Neuronal stem cell (in vitro differentiated cells): ENCODE data around the gene RASA3.

Source experiments
- DNase-seq: peaks from one replicate; pipeline ENCODE4 v3.0.0-alpha.2; 2013; ENCODE audit warnings: low spot score
- H2AFZ ChIP-seq: one replicate; pipeline ENCODE4 v1.6.1; 2013; ENCODE audit warnings: mild to moderate bottlenecking, low read length, inconsistent platforms
- H2AK5ac ChIP-seq: 2 replicates; pipeline ENCODE4 v1.6.1; 2013; ENCODE audit warnings: low read depth, mild to moderate bottlenecking, inconsistent platforms, low read length, moderate library complexity, mixed read lengths
- H2BK120ac ChIP-seq: 2 replicates; pipeline ENCODE4 v1.6.1; 2013; ENCODE audit warnings: low read depth, mild to moderate bottlenecking, inconsistent platforms, low read length, moderate library complexity, mixed read lengths
- H2BK12ac ChIP-seq: one replicate; pipeline ENCODE4 v1.6.1; 2013; ENCODE audit warnings: low read length, inconsistent platforms
- H2BK15ac ChIP-seq: 2 replicates; pipeline ENCODE4 v1.6.1; 2013; ENCODE audit warnings: mild to moderate bottlenecking, low read length, inconsistent platforms, mixed read lengths
- H2BK5ac ChIP-seq: one replicate; pipeline ENCODE4 v1.6.1; 2013; ENCODE audit warnings: inconsistent platforms, mild to moderate bottlenecking, low read length, moderate library complexity
- H3K14ac ChIP-seq: one replicate; pipeline ENCODE4 v1.6.1; 2013; ENCODE audit warnings: low read length, inconsistent platforms
- H3K18ac ChIP-seq: 2 replicates; pipeline ENCODE4 v1.6.1; 2013; ENCODE audit warnings: low read length, inconsistent platforms
- H3K23ac ChIP-seq: 2 replicates; pipeline ENCODE4 v1.6.1; 2013; ENCODE audit warnings: low read depth, mild to moderate bottlenecking, mixed read lengths, low read length, inconsistent platforms; ENCODE audit not compliant: poor library complexity
- H3K27ac ChIP-seq: replicated peaks from 3 replicates; pipeline ENCODE4 v1.5.1; 2013; ENCODE audit warnings: low read length, inconsistent platforms
- H3K27me3 ChIP-seq, 3 experiments: 2 replicates each; pipeline ENCODE4 v1.6.1; 2013; ENCODE audit warnings: low read length in 3 of 3, mild to moderate bottlenecking in 2 of 3, inconsistent platforms in 1 of 3, low read depth in 1 of 3, mixed read lengths in 1 of 3, moderate library complexity in 1 of 3; ENCODE audit not compliant: control insufficient read depth in 3 of 3, insufficient read depth in 3 of 3
- H3K36me3 ChIP-seq, 2 donors: replicated peaks in 1 of 2; 2 replicates each; pipeline ENCODE4 v1.6.1; 2013; ENCODE audit warnings: low read length in 2 of 2; ENCODE audit not compliant: control insufficient read depth in 2 of 2, insufficient read depth in 2 of 2
- H3K4ac ChIP-seq: 2 replicates; pipeline ENCODE4 v1.6.1; 2013; ENCODE audit warnings: inconsistent platforms, mild to moderate bottlenecking, low read length, moderate library complexity
- H3K4me1 ChIP-seq, 2 donors: 1 replicate in 1 of 2; 2 replicates in 1 of 2; pipeline ENCODE4 v1.6.1; 2013; ENCODE audit warnings: low read length in 2 of 2, low read depth in 1 of 2; ENCODE audit not compliant: control insufficient read depth in 2 of 2, insufficient read depth in 1 of 2
- H3K4me2 ChIP-seq: one replicate; pipeline ENCODE4 v1.6.1; 2013; ENCODE audit warnings: mild to moderate bottlenecking, low read length, inconsistent platforms; ENCODE audit not compliant: insufficient read depth, poor library complexity, severe bottlenecking
- H3K4me3 ChIP-seq, 2 donors: 2 replicates each; pipeline ENCODE4 v1.5.1; 2013; ENCODE audit warnings: low read length in 2 of 2, mild to moderate bottlenecking in 2 of 2, inconsistent platforms in 1 of 2, moderate library complexity in 1 of 2
- H3K79me1 ChIP-seq: one replicate; pipeline ENCODE4 v1.6.1; 2013; ENCODE audit warnings: low read depth, mild to moderate bottlenecking, inconsistent platforms, low read length, moderate library complexity
- H3K9ac ChIP-seq: one replicate; pipeline ENCODE4 v1.6.1; 2013; ENCODE audit warnings: mild to moderate bottlenecking, low read depth, low read length, inconsistent platforms; ENCODE audit not compliant: poor library complexity
- H3K9me3 ChIP-seq, 2 donors: replicated peaks in 1 of 2; 2 replicates each; pipeline versions ENCODE3 to v1.6.1; 2013; ENCODE audit warnings: low read length in 2 of 2, mild to moderate bottlenecking in 2 of 2, inconsistent platforms in 1 of 2, low read depth in 1 of 2, mixed read lengths in 1 of 2, moderate library complexity in 1 of 2; ENCODE audit not compliant: control insufficient read depth in 2 of 2, insufficient read depth in 1 of 2
- H4K8ac ChIP-seq: one replicate; pipeline ENCODE4 v1.6.1; 2013; ENCODE audit warnings: low read depth, mild to moderate bottlenecking, inconsistent platforms, low read length, moderate library complexity
- H4K91ac ChIP-seq: one replicate; pipeline ENCODE4 v1.6.1; 2013; ENCODE audit warnings: low read length, low read depth, mild to moderate bottlenecking, inconsistent platforms; ENCODE audit not compliant: poor library complexity
- WGBS, 2 donors: extraction: QIAGEN DNeasy Blood & Tissue Kit; methylation state at CpG; one replicate each; pipeline ENCODE4 v1.1.7; 2013; ENCODE audit warnings: missing lambda C conversion rate in 2 of 2, mixed read lengths in 1 of 2; ENCODE audit not compliant: insufficient read length in 2 of 2, insufficient replicate concordance in 1 of 2; ENCODE audit errors: extremely low coverage in 2 of 2; 5-methylcytosine and 5-hydroxymethylcytosine counted together

The RASA3 gene

GRCh38 chr13:114071410-114071809 lies 61.0 kb downstream of the RASA3 start:
- H2BK120ac ChIP-seq, result no peak overlapping the region
- H3K23ac ChIP-seq, result no peak overlapping the region
- H3K4me1 ChIP-seq, result peaks cover 18 to 44% of the 10 kb centered on the region in 2 donors
- H2BK12ac ChIP-seq, result no peak overlapping the region
- no peak overlapping the region for H3K18ac ChIP-seq
- H3K9ac ChIP-seq, result no peak overlapping the region
- peak; percentile 85 for DNase-seq
- no peak overlapping the region for H3K14ac ChIP-seq
- H3K27me3 ChIP-seq, result no peaks in the 10 kb centered on the region
- H3K4ac ChIP-seq, result no peak overlapping the region
- peak overlapping the region; percentile 28 for H3K4me2 ChIP-seq
- H4K91ac ChIP-seq, result no peak overlapping the region
- H3K4me3 ChIP-seq, result no peak overlapping the region
- no peak overlapping the region for H4K8ac ChIP-seq
- H2AFZ ChIP-seq, result no peak overlapping the region
- no CpG with 5 or more reads among the region's 10 CpGs for WGBS, 2 donors
- H3K9me3 ChIP-seq, result no peaks in the 10 kb centered on the region
- no peak overlapping the region for H2BK5ac ChIP-seq
- H3K79me1 ChIP-seq, result no peaks in the 10 kb centered on the region
- H3K36me3 ChIP-seq, result peaks cover 0 to 34% of the 10 kb centered on the region in 2 donors
- H2BK15ac ChIP-seq, result no peak overlapping the region
- H2AK5ac ChIP-seq, result no peak overlapping the region
- H3K27ac ChIP-seq, result peak overlapping the region; percentile 96

GRCh38 chr13:114070098-114070799 lies 62.2 kb downstream of the RASA3 start:
- Histone ChIP-seq H3K18ac (peak overlapping the region; percentile 20), H3K4me1 (peaks cover 26 to 55% of the 10 kb centered on the region in 2 donors), H2BK15ac (no peak overlapping the region), H2AFZ (no peak overlapping the region), H2AK5ac (peak overlapping the region; percentile 97), H2BK120ac (no peak overlapping the region), H3K27me3 (no peaks in the 10 kb centered on the region), H3K79me1 (no peaks in the 10 kb centered on the region), H3K4me2 (no peak overlapping the region), H3K23ac (no peak overlapping the region), H3K27ac (no peak overlapping the region), H3K4ac (no peak overlapping the region), H4K91ac (no peak overlapping the region), H2BK5ac (peak overlapping the region; percentile 43), H3K9ac (no peak overlapping the region), H3K4me3 (no peak overlapping the region), H3K36me3 (peaks cover 0 to 30% of the 10 kb centered on the region in 2 donors), H2BK12ac (peak overlapping the region; percentile 27), H3K14ac (no peak overlapping the region), H4K8ac (no peak overlapping the region), H3K9me3 (no peaks in the 10 kb centered on the region)
- no CpG with 5 or more reads among the region's 40 CpGs for WGBS, 2 donors
- DNase-seq, result no peak

DNA sequence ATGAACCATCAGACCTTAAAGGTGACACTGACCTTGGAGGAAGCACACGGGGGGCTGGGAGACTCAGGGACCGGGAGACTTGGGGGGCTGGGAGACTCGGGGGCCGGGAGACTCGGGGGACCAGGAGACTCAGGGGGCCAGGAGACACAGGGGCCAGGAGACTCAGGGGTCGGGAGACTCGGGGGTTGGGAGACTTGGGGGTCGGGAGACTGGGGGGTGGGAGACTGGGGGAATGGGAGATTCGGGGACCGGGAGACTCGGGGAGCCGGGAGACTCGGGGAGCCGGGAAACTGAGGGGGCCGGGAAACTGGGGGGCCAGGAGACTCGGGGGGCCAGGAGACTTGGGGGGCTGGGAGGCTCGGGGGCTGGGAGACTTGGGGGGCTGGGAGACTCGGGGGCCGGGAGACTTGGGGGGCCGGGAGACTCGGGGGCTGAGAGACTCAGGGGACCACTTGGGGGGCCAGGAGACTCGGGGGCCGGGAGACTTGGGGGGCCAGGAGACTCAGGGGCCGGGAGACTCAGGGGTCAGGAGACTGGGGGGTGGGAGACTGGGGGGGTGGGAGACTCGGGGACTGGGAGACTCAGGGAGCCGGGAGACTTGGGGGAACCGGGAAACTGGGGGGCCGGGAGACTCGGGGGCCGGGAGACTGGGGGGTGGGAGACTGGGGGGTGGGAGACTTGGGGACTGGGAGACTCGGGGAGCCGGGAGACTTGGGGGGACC lies 62.9 kb downstream of the RASA3 start:
- H3K4me3 ChIP-seq, result no peak overlapping the region
- H2BK5ac ChIP-seq, result no peak overlapping the region
- DNase-seq, result no peak
- H3K9me3 ChIP-seq, result no peaks in the 10 kb centered on the region
- no peaks in the 10 kb centered on the region for H3K79me1 ChIP-seq
- H3K9ac ChIP-seq, result no peak overlapping the region
- no peak overlapping the region for H2AK5ac ChIP-seq
- H3K27me3 ChIP-seq, result no peaks in the 10 kb centered on the region
- H2BK12ac ChIP-seq, result no peak overlapping the region
- H4K91ac ChIP-seq, result no peak overlapping the region
- no peak overlapping the region for H3K14ac ChIP-seq
- no peak overlapping the region for H3K18ac ChIP-seq
- no peak overlapping the region for H4K8ac ChIP-seq
- no peak overlapping the region for H3K4ac ChIP-seq
- H2BK120ac ChIP-seq, result no peak overlapping the region
- H3K23ac ChIP-seq, result no peak overlapping the region
- H3K4me2 ChIP-seq, result no peak overlapping the region
- peaks cover 28 to 52% of the 10 kb centered on the region in 2 donors for H3K4me1 ChIP-seq
- WGBS, 2 donors, result no CpG with 5 or more reads among the region's 32 CpGs
- H2AFZ ChIP-seq, result no peak overlapping the region
- no peak overlapping the region for H2BK15ac ChIP-seq
- no peak overlapping the region for H3K27ac ChIP-seq
- peaks cover 0 to 23% of the 10 kb centered on the region in 2 donors for H3K36me3 ChIP-seq

DNA sequence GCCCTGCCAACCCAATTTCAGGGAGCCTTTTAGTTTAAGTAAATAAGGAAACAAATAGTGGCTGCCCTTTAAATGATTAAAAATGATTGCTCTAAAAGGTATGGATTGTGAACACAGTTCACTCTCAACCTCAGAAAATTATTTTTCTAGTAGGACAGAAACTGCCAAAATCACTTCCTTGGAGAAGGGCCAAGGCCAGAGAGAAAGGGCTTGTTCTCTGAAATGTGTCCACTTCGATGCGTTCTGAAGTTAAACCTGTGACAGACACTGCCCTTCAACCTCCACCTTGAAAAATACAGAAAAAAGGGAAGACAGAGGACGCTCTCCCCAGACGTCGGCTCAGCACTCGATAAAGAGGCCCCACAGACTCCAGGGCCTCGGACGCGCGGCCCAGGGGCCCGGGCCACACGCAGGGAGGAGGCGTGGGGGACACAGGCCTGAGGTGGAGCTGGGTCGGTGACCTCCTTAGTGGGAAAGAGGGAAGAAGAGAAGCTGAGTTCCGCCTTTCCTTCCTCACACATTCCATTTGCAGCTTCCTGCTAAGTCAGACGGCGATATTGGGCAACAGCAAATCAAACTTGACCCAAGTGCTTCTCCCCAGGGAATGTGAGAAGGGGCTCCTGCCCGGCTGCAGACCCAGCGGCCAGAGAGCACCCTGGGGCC lies 63.6 kb downstream of the RASA3 start:
- H3K4me3 ChIP-seq, result no peak overlapping the region
- peak overlapping the region; percentile 95 for H2AK5ac ChIP-seq
- H3K14ac ChIP-seq, result peak overlapping the region; percentile 91
- no peak overlapping the region for H3K23ac ChIP-seq
- H3K4me1 ChIP-seq, result peaks cover 32 to 57% of the 10 kb centered on the region in 2 donors
- H2BK5ac ChIP-seq, result no peak overlapping the region
- H3K4me2 ChIP-seq, result no peak overlapping the region
- no peaks in the 10 kb centered on the region for H3K79me1 ChIP-seq
- H2AFZ ChIP-seq, result no peak overlapping the region
- peak overlapping the region; percentile 81 for H3K18ac ChIP-seq
- no peak overlapping the region for H3K4ac ChIP-seq
- H2BK120ac ChIP-seq, result no peak overlapping the region
- H4K8ac ChIP-seq, result no peak overlapping the region
- no CpG with 5 or more reads among the region's 19 CpGs for WGBS, 2 donors
- no peak overlapping the region for H2BK12ac ChIP-seq
- no peaks in the 10 kb centered on the region for H3K9me3 ChIP-seq
- H3K9ac ChIP-seq, result no peak overlapping the region
- DNase-seq, result no peak
- H3K36me3 ChIP-seq, result peaks cover 0 to 16% of the 10 kb centered on the region in 2 donors
- H3K27ac ChIP-seq, result no peak overlapping the region
- no peaks in the 10 kb centered on the region for H3K27me3 ChIP-seq
- no peak overlapping the region for H4K91ac ChIP-seq
- no peak overlapping the region for H2BK15ac ChIP-seq
